GM12801 (cell line): ENCODE results near the gene TTC28.

Experiments
- TF ChIP-seq, protein P1 (sequence below): IDR thresholded peaks from one replicate; pipeline ENCODE4 v1.5.1; 2011; ENCODE audit warnings: control low read depth; ENCODE audit not compliant: insufficient read length; ENCODE audit errors: extremely low read depth

TTC28 gene

DNA sequence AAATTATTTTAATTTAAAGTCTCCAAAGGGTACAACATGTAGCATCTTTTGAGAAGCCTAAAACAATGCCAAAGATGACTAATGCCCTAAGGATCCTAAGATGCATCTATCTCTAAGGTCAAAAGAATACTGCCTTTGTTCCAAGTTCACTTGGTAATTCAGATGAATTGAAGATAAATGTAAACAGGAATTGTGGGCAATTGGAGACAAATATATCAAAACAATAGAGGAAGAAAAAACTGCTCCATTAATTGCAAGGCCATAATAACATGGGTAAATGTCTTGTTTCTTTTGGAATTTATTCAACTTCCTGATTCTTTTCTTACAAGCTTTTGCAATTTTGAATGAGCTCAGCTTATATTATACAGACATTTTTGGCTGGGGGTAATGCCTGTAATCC, 338.6 kb downstream of the TTC28 start:
- TF ChIP-seq, protein P1, sequence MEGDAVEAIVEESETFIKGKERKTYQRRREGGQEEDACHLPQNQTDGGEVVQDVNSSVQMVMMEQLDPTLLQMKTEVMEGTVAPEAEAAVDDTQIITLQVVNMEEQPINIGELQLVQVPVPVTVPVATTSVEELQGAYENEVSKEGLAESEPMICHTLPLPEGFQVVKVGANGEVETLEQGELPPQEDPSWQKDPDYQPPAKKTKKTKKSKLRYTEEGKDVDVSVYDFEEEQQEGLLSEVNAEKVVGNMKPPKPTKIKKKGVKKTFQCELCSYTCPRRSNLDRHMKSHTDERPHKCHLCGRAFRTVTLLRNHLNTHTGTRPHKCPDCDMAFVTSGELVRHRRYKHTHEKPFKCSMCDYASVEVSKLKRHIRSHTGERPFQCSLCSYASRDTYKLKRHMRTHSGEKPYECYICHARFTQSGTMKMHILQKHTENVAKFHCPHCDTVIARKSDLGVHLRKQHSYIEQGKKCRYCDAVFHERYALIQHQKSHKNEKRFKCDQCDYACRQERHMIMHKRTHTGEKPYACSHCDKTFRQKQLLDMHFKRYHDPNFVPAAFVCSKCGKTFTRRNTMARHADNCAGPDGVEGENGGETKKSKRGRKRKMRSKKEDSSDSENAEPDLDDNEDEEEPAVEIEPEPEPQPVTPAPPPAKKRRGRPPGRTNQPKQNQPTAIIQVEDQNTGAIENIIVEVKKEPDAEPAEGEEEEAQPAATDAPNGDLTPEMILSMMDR, result no peak

DNA sequence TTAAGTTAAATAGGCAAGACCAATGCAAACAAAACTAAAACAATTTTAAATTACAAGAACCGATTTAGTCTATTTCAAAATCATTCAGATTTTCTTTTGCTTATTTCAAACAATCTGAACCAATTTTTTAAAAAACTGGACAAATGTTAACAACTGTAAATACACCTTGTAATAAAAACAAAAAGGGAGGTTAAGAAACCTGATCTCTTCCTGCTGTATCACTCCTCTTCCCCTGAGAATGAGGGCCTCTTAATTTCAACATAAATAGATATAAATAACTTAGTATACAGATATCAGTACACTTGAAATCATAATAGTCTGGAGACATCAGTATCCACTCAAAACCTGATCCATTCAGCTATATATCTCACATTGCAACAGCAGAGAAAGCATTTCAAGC, 346.6 kb downstream of the TTC28 start:
- TF ChIP-seq, protein P1, result no peak

DNA sequence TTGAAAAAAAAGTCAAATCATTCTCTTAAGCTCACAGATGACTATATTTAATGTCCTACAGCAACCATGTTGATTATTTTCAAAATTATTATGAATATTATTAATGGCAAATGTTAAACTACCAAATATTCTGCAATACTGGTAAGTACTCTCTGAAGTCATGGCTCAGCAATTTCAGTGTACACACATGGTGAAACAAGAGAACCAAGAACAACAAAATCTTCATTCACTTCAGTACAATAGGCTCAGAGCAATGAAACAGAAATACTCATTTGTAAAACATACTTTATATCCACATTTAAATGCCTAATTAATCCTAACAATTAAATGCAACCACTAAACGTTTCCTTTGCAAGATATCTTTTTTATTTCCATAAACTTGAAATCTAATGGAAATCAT, 347.2 kb downstream of the TTC28 start:
- TF ChIP-seq, protein P1, result no peak

DNA sequence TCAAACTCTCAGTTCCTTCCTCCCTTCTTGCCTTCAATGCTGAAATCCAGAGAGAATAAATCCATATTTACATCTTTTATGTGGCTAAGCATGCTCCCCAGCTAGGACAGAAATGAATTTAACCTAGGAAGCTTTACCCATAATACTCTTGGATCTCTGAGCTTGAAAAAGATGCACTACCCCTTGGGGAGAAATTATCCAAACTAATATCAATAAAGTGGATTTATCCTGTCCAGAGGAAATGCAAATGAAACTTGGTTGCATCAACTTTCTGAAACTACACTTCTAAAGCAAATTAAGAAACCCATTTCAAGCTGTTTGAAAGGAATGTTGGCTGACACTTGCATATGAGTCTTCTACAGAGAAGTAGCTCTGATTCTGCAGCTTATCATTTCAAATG, 347.9 kb downstream of the TTC28 start:
- TF ChIP-seq, protein P1, result no peak

DNA sequence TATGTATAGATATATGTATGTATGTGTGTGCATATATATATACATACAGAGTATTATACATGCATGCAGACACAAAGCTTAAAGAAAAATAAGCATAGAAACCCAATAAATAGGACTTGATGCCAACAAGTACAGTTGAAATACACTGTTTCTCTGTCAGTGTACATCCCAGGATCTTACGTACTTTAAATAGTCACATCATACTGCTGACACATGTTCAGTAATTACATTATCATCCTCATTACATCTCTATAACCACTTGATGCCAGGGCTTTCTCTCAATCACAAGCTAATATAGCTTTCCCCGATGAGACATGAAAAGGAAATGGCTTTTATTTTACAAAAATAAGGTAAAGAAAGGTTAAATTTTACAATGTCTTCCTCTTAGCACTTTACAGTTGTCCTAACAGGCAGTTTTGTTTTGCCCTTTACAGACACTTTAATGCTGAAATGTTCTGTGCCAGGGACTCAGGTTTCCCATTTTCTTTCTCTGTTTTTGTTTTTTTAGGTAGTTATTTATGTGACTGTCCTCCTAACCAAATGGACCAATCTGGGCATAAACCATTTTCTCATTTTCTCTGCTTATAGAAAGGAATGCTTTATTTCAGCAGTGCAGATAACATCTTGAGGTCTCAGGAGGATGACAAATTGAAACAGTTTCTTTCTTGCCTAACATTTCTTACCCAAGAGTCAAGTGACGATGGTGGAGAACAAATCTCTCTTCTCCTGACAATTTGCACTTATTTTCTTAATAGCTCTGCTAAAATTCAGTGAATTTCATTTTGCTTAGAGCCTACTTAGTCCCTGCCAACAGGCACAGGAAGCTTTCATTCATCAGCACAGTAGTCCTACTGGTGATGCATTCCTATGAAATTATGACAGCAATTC, 350.2 kb downstream of the TTC28 start:
- TF ChIP-seq, protein P1, result no peak

DNA sequence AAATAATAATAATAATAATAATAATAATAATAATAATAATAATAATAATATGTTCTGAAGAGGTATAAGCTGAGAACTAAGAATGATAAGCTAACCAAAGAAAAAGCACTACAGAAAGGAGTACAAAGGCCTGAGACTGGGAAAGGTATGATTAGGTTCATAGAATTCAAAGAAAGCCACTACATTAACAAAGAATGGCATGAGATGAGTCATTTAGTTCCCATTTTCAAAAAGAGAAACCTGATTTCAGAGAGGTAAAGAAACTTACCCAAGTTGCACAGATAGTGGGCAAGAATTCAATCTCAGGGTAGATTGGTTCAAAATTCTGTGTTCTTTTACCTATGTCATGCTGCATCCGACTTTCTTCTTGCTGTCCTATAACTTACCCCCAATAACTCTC, 350.9 kb downstream of the TTC28 start:
- TF ChIP-seq, protein P1, result no peak

DNA sequence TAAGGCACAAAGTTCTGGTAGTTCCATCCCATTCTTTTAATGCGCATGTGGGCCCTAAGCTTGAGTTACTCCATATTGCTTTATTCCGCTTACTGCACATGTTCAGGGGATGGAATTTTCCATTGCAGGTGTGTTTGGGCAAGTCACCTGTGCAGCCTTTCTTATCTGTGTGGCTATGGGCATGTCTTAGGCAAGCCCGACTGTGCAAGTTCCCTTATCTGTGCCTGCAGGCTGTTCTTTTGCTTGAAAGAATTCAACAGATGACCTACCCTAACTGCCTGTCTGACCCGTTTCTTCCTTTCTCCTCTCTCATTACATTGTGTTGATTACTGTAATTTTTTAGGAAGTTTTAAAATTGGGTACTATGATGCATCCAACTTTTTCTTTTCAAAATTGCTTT, 363.6 kb downstream of the TTC28 start:
- TF ChIP-seq, protein P1, result no peak

DNA sequence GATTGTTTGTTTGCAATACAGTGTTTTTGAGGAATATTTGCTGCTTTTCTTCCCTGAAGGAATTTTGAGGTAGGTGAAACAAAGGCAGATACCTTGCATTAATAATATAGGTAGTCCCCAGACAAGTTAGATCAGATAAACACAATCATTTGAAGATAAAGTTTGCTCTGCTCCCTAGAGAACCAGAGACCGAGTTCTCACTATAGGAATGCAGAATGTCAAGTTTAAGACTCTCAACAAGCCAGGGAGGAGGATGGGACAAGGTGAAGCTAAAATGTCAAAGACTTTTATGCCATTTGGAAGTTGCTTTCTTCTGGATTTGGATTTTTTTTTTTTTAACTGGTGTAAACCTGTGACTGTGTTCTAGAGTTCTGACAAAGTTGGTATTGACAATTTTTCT, 364.7 kb downstream of the TTC28 start:
- TF ChIP-seq, protein P1, result no peak
